SK-N-MC (cell line): ENCODE results near the gene CRY1.

Experiments
- DNase-seq: peaks from one replicate; pipeline ENCODE4 v3.0.0-alpha.2; 2011; ENCODE audit warnings: low read depth, low spot score
- H3K27ac ChIP-seq: fragments of 200-600 bp; sonication (generic); 2 replicates; pipeline ENCODE4 v1.5.1; 2016; ENCODE audit warnings: mixed run types
- H3K36me3 ChIP-seq: fragments of 200-600 bp; sonication (generic); 2 replicates; pipeline ENCODE4 v1.6.1; 2017; ENCODE audit warnings: antibody characterized with exemption, low read length, mixed read lengths; ENCODE audit not compliant: insufficient read depth
- H3K4me3 ChIP-seq: fragments of 200-600 bp; sonication (generic); 2 replicates; pipeline ENCODE4 v1.5.1; 2016
- H3K9ac ChIP-seq: fragments of 200-600 bp; sonication (generic); 2 replicates; pipeline ENCODE4 v1.8.0; 2017; ENCODE audit warnings: mixed run types, mixed read lengths; ENCODE audit not compliant: insufficient read length
- H3K9me3 ChIP-seq: fragments of 200-600 bp; sonication (generic); 2 replicates; pipeline ENCODE4 v1.6.1; 2017; ENCODE audit warnings: low read depth, mild to moderate bottlenecking, antibody characterized with exemption, low read length, moderate library complexity, mixed read lengths
- EZH2 ChIP-seq: fragments of 200-600 bp; sonication (generic); IDR thresholded peaks from one replicate; pipeline ENCODE4 v1.6.1; 2017; ENCODE audit warnings: antibody characterized with exemption
- FOXP2 ChIP-seq: optimal IDR thresholded peaks from 2 replicates; pipeline ENCODE3; 2011; ENCODE audit warnings: mild to moderate bottlenecking, moderate library complexity; ENCODE audit not compliant: insufficient read depth; ENCODE audit errors: extremely low read length, control extremely low read depth
- POLR2AphosphoS5 ChIP-seq: IDR thresholded peaks from 2 replicates; pipeline ENCODE4 v1.6.1; 2012; ENCODE audit warnings: mild to moderate bottlenecking, low read depth, low read length, borderline replicate concordance

Gene CRY1

DNA sequence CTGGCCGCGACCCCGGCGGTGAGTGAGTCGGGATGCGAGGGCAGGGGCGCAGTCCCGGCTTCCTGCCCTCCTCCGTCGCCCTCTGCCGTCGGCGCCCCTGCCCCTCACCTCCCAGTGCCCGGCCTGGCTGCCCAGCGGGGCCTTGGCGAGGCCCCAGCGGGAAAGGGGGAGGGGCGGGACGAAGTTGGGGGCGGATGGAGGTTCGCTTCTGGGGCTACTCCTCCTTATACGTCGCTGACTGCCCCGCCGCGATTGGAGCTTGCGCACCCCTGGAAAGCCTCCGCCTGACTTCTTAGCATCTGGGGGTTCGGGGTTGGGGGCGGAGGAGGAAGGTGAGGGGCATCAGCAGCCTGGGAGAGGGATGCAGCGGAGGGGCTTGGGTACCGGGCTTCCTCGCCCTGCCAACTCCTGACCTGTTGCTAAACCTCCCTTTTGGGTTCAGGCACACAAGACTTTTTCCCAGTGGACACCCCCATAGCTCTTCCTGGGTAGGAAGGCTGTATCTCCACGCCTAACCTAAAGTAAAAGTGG, 137.2 kb downstream of the CRY1 start:
- peak overlapping the region; percentile 91 for H3K4me3 ChIP-seq
- H3K9me3 ChIP-seq, result no peaks in the 10 kb centered on the region
- DNase-seq, result no peak
- H3K9ac ChIP-seq, result peak overlapping the region; percentile 65
- no peaks in the 10 kb centered on the region for H3K36me3 ChIP-seq
- H3K27ac ChIP-seq, result peak overlapping the region; percentile 67; the same call in 1 of the 2 replicates
- no peak for TF ChIP-seq POLR2AphosphoS5
- TF ChIP-seq EZH2, result no peak
- no peak for TF ChIP-seq FOXP2

DNA sequence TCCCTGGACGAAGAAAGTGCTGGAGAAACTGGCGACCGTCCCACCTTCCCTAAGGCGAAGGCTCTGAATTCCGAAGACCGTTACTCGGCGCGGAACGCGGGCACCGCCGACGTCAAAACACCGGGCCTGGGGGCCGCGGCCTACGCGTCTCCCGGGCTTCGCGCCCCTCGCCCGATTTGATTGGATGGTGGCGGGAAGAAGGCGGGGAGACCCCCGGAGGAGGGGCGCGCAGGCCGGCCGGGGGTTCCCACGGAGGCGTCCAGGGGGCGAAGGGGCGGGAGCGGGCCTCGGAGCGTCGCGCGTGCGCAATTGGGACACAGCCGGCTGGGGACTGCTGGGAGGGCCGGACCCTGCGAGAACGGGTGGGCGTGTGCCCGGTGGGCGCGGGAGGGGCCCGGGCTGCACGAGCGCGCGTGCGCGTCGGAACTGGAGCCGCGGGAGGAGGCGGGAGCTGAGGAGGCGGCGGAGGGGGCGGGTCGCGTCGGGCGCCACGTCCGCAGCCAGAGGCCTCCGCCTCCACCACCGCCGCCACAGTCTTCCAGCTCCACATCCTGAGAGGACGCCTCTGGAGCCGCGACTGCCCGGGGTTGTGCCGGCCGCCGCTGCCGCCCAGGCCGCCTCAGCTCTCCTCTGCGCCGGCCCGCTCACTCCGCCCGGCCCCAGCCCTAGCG, 137.8 kb downstream of the CRY1 start, which contains the start of gene TMEM263:
Gene TMEM263, plus strand, starts transcription at position 531 of the 671 bp plus-strand sequence. CDS start 11,210 bp downstream, outside the sequence.
- peak within 1 kb of the TSS; percentile 90 for H3K9ac ChIP-seq
- H3K4me3 ChIP-seq, result peak within 1 kb of the TSS; percentile 91
- peak within 1 kb of the TSS; percentile 81 for H3K27ac ChIP-seq
- DNase-seq, result no peak
- TF ChIP-seq EZH2, result no peak
- TF ChIP-seq POLR2AphosphoS5, result peak; percentile 55
- TF ChIP-seq FOXP2, result peak; percentile 52
- no peaks in the 10 kb centered on the region for H3K9me3 ChIP-seq
- H3K36me3 ChIP-seq, result no peaks in the 10 kb centered on the region

DNA sequence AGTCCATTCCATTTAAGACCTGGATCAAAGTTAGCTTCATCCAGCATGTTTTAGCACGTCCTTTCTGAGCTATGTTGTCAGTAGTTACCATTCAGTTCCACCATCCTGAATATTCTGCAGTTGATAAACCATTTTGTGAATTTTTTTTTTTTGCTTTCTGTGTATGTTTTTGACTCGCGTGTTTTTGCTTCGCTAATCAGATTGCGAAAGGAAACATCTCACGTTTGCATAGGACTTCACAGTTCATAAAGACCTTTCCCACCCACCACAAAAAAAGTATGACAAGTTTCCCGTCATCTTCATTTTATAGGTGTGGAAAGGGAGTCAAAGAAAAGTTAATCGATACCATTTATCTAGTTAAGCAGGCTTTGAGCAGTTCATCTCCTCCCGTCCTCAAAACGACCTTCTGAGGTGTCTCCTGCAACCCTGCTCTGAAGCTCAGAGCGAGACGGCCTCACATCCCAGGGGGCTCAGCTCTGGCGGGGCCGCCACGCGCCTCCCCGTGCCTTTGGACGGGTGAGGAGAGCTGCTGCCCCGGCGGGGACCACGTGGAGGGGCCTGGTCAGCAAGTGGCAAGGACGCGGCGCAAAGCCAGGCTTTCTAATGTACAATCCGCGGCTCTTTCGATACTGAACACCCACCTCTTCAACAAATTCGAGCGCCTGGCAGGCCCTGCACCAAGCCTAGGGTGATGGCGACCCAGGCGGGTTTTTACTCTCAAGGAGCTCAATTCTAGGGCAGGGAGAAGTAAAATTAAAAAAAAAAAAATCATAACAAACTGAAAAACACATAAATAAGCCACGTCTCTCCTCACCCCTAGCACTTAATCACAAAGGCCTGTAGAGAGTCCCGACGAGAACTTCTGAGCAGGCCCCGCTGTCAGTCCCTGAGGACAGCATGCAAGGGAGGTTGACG, 138.6 kb downstream of the CRY1 start:
- no peaks in the 10 kb centered on the region for H3K9me3 ChIP-seq
- DNase-seq, result no peak
- peak overlapping the region; percentile 81 for H3K27ac ChIP-seq
- H3K36me3 ChIP-seq, result no peaks in the 10 kb centered on the region
- TF ChIP-seq EZH2 (no peak), FOXP2 (no peak), POLR2AphosphoS5 (no peak)
- H3K9ac ChIP-seq, result peak overlapping the region; percentile 90
- H3K4me3 ChIP-seq, result peak overlapping the region; percentile 91

DNA sequence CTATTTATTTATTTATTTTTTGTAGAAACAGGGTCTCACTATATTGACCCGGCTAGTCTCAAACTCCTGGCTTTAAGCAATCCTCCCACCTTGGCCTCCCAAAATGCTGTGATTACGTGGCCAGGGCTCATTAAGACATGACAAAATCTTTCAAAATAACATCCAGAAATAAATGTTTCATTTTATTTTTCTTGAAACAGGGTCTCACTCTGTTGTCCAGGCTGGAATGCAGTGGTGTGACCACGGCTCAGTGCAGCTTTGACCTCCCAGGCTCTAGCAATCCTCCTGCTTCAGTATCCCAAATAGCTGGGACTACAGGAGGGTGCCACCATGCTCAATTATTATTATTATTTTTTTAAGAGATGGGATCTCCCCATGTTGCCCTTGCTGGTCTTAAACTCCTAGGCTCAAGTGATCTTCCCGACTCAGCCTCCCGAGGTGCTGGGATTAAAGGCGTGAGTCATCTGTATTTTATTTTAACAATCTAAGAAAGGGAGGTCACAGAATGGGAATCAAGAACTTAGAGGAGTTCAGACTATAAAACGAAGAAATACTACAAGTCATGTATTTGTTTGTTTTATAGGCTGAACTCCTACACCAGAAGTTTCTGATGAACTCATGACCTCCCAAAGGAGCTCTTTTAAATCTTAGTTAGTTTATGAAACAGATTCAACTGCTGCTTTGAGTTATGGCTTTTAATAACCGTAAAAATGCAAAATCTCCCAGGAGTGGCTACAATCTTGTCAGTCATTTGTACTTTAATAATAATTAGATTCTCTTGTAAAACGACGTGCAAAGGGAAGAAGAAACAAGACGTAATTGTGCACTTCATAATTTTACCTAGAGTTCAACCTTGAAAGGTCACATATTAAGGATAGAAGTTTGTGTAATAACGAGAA, 139.7 kb downstream of the CRY1 start:
- DNase-seq, result no peak
- H3K4me3 ChIP-seq, result peak overlapping the region; percentile 91
- H3K27ac ChIP-seq, result peak overlapping the region; percentile 49; the same call in 1 of the 2 replicates
- H3K36me3 ChIP-seq, result no peaks in the 10 kb centered on the region
- TF ChIP-seq FOXP2, result no peak
- no peak for TF ChIP-seq EZH2
- TF ChIP-seq POLR2AphosphoS5, result no peak
- peak overlapping the region; percentile 90 for H3K9ac ChIP-seq
- no peaks in the 10 kb centered on the region for H3K9me3 ChIP-seq

DNA sequence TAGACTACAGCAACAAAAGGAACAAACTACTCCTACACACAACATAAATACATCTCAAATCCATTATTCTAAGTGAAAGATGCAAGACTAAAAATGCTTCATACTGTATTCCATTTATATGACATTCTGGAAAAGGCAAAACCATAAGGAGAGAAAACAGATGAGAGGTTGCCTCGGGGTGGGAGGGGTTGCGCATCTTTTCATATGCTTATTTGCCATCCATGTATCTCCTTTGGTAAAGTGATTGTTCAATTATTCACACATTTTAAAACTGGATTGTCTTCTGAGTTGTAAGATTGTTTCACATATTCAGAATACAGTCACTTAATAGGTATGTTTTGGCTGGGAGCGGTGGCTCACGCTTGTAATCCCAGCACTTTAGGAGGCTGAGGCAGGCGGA, 142.8 kb downstream of the CRY1 start:
- no peak overlapping the region for H3K4me3 ChIP-seq
- TF ChIP-seq POLR2AphosphoS5 (no peak), FOXP2 (no peak), EZH2 (no peak)
- H3K9me3 ChIP-seq, result no peaks in the 10 kb centered on the region

DNA sequence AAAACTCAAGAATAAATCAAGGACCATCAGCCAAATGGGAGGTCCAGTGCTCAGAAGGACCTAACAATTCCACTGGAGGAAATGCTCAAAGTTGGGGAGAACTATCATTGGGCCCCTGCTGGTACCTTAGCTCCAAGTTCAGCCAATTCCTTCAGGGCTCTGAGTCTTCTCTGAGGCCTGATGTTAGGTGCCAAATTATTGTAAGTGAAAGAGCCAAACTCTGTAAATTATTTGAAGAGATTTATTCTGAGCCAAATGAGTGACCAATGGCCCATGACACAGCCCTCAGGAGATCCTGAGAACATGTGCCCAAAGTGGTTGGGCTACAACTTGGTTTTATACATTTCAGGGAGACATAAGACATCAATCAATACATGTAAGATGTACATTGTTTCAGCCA, 145.9 kb downstream of the CRY1 start:
- H3K4me3 ChIP-seq, result no peak overlapping the region
- TF ChIP-seq POLR2AphosphoS5 (no peak), FOXP2 (no peak), EZH2 (no peak)
- H3K27ac ChIP-seq, result no peak overlapping the region
- DNase-seq, result no peak
- H3K36me3 ChIP-seq, result no peaks in the 10 kb centered on the region
- no peak overlapping the region for H3K9ac ChIP-seq
- peaks cover 5% of the 10 kb centered on the region; the same call in 1 of the 2 replicates for H3K9me3 ChIP-seq

More for the DNA sequence above, 142.8 kb downstream of the CRY1 start:
- no peaks in the 10 kb centered on the region for H3K36me3 ChIP-seq
- H3K27ac ChIP-seq, result no peak overlapping the region
- H3K9ac ChIP-seq, result no peak overlapping the region
- no peak for DNase-seq

DNA sequence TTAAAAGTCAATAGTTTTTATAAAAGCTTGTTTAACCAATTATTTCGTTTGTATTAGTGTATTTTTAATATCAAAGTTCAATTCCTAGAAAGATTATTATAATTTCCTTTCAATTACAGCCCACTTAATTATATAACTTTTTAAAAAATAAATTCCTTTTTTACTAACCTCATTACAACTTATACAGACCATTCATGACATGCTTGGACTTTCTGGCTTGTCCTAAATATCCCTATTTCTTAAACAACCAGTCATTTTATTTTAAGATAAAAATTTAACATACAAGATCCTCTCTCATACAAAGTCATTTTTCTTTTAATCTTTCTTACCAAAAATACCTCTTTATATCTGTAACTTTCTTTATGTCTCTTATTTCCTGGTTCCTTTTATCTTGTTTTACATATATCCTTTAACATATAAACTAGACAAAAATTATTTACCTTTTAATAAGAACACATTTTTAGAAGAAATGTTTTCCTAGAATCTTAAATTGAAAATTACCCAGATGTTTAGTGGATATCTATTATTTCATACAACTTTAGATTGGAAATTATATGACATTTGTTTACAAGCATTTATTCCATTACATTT, 148.0 kb downstream of the CRY1 start:
- Histone ChIP-seq H3K36me3 (no peaks in the 10 kb centered on the region), H3K27ac (no peak overlapping the region), H3K4me3 (no peak overlapping the region), H3K9me3 (peaks cover 5% of the 10 kb centered on the region; the same call in 1 of the 2 replicates), H3K9ac (no peak overlapping the region)
- DNase-seq, result no peak
- TF ChIP-seq FOXP2, result no peak
- TF ChIP-seq EZH2, result no peak

DNA sequence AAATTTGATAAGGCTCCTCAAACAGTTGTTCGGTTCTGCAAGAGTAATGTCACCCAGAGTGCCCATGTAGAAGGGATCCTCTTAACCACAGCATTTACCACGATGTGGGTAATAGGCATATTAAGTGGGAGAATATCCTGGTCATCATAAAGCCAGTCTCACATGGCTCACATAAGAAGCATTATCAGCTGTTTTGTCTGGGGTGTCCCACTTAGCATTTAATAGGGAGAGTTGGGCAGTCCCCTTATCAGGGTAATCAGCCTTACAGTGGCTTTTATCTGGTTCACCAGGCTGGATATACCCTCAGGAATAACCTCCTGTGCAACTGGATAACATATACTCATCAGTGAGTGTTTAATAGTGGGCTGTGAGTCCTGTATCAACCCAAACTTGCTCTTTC, 150.6 kb downstream of the CRY1 start:
- TF ChIP-seq POLR2AphosphoS5, result no peak
- TF ChIP-seq EZH2, result no peak
- no peak for TF ChIP-seq FOXP2
- Histone ChIP-seq H3K9ac (no peak overlapping the region), H3K27ac (no peak overlapping the region), H3K9me3 (peaks cover 5% of the 10 kb centered on the region; the same call in 1 of the 2 replicates), H3K36me3 (no peaks in the 10 kb centered on the region), H3K4me3 (no peak overlapping the region)
- no peak for DNase-seq
